HG03095 (cell line): ENCODE measurements around the gene TPRA1.
"Not testable (repeated sequence)": the region's sequence is repeated elsewhere in the genome, so short reads cannot be mapped to it uniquely, and the experiment has no call there.

Experiments
- ATAC-seq: cut with Tn5 transposase; IDR thresholded peaks from one replicate; pipeline ENCODE4 v1.9.1; 2021; ENCODE audit warnings: moderate library complexity; ENCODE audit not compliant: unreplicated experiment

TPRA1 gene

GRCh38 chr3:127539366-127540060 lies 51.0 kb downstream of the TPRA1 start:
- ATAC-seq = no peak

- ATAC-seq = no peak
Observed at GRCh38 chr3:127538569-127538968, 52.0 kb downstream of the TPRA1 start.

GRCh38 chr3:127536830-127537812 lies 53.4 kb downstream of the TPRA1 start:
- ATAC-seq = no peak

- no peak for ATAC-seq
Observed at GRCh38 chr3:127535901-127536829, 54.4 kb downstream of the TPRA1 start.

- ATAC-seq = no peak
Observed at GRCh38 chr3:127535106-127535785, 55.3 kb downstream of the TPRA1 start.

- ATAC-seq = no peak
Observed at GRCh38 chr3:127534564-127534963, 56.0 kb downstream of the TPRA1 start.

- ATAC-seq = no peak
Observed at GRCh38 chr3:127534161-127534451, 56.4 kb downstream of the TPRA1 start.

GRCh38 chr3:127532561-127533203 lies 57.9 kb downstream of the TPRA1 start:
- no peak for ATAC-seq

- no peak for ATAC-seq
Observed at GRCh38 chr3:127531821-127532220, 58.7 kb downstream of the TPRA1 start.

- ATAC-seq = not testable (repeated sequence)
Observed at GRCh38 chr3:127530863-127531262, 59.7 kb downstream of the TPRA1 start.

- ATAC-seq = no peak
Observed at GRCh38 chr3:127529346-127530188, 61.0 kb downstream of the TPRA1 start.

- ATAC-seq = no peak
Observed at GRCh38 chr3:127525373-127525772, 65.2 kb downstream of the TPRA1 start.

GRCh38 chr3:127524296-127524896 lies 66.1 kb downstream of the TPRA1 start:
- no peak for ATAC-seq
